Measurements from ENCODE around the gene EDIL3. TPM values are rescaled to one million over a fixed set of nuclear protein-coding genes. Genes with fewer than 3 reads are reported as not detected.

The EDIL3 gene
- total RNA-seq, 4 donors from 2014 or later = 15.1 to 60.0 (median 28.4) TPM

DNA sequence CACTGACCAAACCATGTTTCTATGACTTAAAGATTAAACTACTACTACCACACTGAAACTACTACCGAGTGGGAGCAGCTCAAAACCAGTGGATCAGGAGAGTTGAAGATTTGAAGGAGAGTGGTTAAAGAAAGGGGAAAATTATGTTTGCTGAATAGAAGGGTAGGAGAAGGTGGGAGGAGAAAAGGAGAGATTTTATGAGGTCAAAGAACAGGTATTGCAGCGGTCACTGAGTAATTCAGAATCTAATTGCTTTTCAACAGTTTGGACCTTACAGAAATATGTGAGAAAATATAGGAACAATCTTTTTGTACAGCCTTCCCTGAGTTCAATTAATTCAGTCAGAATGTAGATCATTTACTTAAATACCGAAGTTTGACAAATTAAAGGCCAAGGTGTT, 24.6 kb downstream of the EDIL3 start:
- no peaks in the 10 kb centered on the region for H3K27me3 ChIP-seq
- H3K27ac ChIP-seq = no peak overlapping the region
- H3K4me1 ChIP-seq = no peaks in the 10 kb centered on the region
- TF ChIP-seq, protein P1, sequence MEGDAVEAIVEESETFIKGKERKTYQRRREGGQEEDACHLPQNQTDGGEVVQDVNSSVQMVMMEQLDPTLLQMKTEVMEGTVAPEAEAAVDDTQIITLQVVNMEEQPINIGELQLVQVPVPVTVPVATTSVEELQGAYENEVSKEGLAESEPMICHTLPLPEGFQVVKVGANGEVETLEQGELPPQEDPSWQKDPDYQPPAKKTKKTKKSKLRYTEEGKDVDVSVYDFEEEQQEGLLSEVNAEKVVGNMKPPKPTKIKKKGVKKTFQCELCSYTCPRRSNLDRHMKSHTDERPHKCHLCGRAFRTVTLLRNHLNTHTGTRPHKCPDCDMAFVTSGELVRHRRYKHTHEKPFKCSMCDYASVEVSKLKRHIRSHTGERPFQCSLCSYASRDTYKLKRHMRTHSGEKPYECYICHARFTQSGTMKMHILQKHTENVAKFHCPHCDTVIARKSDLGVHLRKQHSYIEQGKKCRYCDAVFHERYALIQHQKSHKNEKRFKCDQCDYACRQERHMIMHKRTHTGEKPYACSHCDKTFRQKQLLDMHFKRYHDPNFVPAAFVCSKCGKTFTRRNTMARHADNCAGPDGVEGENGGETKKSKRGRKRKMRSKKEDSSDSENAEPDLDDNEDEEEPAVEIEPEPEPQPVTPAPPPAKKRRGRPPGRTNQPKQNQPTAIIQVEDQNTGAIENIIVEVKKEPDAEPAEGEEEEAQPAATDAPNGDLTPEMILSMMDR (IDR thresholded peaks at IDR 0.05) = no peak
- TF ChIP-seq POLR2A (IDR thresholded peaks at IDR 0.05) = no peak
- DNase-seq = no peak
- no peaks in the 10 kb centered on the region for H3K36me3 ChIP-seq
- no peak overlapping the region for H3K4me3 ChIP-seq
- H3K9me3 ChIP-seq = no peaks in the 10 kb centered on the region
- intact Hi-C loops (cut with DNase I; ENCODE audit: low total_unique reads) = no loop called here

DNA sequence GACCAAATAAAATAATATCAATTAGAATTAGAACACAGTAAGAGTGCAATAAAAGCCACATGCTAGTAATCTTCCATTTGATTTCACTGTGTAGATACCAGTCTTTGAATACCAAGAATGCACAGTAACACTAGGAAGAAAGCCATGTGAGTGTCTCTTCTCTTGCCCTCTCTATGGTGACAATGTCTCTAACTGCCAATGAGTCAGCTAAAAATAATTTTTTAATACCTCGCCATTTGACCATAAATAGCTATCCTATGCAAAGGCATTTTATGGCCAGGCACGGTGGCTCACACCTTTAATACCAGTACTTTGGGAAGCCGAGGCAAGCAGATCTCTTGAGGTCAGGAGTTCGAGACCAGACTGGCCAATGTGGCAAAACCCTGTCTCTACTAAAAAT, 30.6 kb downstream of the EDIL3 start:
- no peak for DNase-seq
- no peaks in the 10 kb centered on the region for H3K36me3 ChIP-seq
- H3K4me1 ChIP-seq = no peaks in the 10 kb centered on the region
- no peak overlapping the region for H3K4me3 ChIP-seq
- TF ChIP-seq POLR2A (IDR thresholded peaks at IDR 0.05) = no peak
- TF ChIP-seq, protein P1 (IDR thresholded peaks at IDR 0.05) = no peak
- intact Hi-C loops (cut with DNase I; ENCODE audit: low total_unique reads) = no loop called here
- no peak overlapping the region for H3K27ac ChIP-seq
- H3K9me3 ChIP-seq = no peaks in the 10 kb centered on the region
- no peaks in the 10 kb centered on the region for H3K27me3 ChIP-seq

DNA sequence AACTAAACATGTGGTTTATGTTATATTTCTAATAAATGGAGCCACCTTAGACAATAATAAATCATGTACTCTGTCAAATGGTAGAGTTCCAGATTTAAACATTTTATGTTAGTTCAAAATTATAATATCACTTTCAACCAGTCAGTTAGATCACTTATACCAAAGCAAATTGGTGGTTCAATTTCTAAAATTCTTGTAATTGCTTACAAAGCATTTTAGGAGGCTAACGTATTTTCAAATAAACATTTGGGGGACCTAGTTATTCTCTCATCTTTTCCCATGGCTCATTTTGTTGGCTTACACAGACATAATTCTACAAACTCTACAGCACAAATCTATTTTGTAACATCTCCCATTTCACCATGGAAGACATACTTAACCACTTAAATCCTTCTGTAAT, 39.9 kb downstream of the EDIL3 start:
- no peaks in the 10 kb centered on the region for H3K9me3 ChIP-seq
- H3K4me3 ChIP-seq = no peak overlapping the region
- TF ChIP-seq, protein P1 (IDR thresholded peaks at IDR 0.05) = no peak
- no peak for TF ChIP-seq POLR2A (IDR thresholded peaks at IDR 0.05)
- H3K36me3 ChIP-seq = no peaks in the 10 kb centered on the region
- no peaks in the 10 kb centered on the region for H3K27me3 ChIP-seq
- H3K4me1 ChIP-seq = no peaks in the 10 kb centered on the region
- no peak overlapping the region for H3K27ac ChIP-seq
- DNase-seq = no peak
- intact Hi-C loops (cut with DNase I; ENCODE audit: low total_unique reads) = no loop called here

DNA sequence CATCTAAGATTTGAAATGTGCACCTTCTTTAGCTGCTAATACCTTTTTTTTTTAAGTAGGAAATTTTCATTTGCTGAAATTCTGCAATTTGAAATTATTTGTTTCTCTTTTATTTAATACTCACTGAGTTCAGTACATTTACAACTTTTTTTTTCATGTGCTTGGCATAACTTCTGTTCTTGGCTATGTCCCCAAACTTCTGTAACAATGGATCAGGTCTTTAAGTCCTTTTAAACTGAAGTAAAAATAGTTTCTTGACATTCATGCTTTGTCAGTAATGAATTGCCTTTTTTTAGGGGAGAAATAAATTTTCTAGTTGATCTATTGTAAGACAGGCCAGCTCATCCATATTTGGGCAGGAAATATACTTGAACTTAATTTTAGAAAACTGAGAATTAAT, 41.5 kb downstream of the EDIL3 start:
- no peak for DNase-seq
- no peaks in the 10 kb centered on the region for H3K9me3 ChIP-seq
- intact Hi-C loops (cut with DNase I; ENCODE audit: low total_unique reads) = no loop called here
- no peak overlapping the region for H3K4me3 ChIP-seq
- TF ChIP-seq POLR2A (IDR thresholded peaks at IDR 0.05) = no peak
- TF ChIP-seq, protein P1 (IDR thresholded peaks at IDR 0.05) = no peak
- no peaks in the 10 kb centered on the region for H3K27me3 ChIP-seq
- no peak overlapping the region for H3K27ac ChIP-seq
- no peaks in the 10 kb centered on the region for H3K36me3 ChIP-seq
- no peaks in the 10 kb centered on the region for H3K4me1 ChIP-seq

DNA sequence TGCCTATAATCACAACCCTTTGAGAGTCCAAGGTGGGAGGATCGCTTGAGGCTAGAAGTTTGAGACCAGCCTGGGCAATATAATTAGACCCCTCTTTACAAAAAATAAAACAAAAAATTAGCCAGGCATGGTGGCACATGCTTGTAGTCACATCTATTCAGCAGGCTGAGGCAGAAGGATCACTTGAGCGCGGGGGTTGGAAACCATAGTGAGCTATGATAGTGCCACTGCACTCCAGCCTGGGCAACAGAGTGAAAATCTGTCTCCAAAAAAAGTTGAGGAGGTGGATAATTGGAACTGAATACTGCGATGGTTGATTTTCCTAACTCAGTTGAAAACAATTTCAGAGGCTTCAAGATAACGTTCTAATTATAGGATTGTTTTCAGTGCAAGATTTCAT, 52.6 kb downstream of the EDIL3 start:
- no peak overlapping the region for H3K27ac ChIP-seq
- intact Hi-C loops (cut with DNase I; ENCODE audit: low total_unique reads) = no loop called here
- H3K4me3 ChIP-seq = no peak overlapping the region
- H3K27me3 ChIP-seq = no peaks in the 10 kb centered on the region
- TF ChIP-seq, protein P1 (IDR thresholded peaks at IDR 0.05) = no peak
- TF ChIP-seq POLR2A (IDR thresholded peaks at IDR 0.05) = no peak
- no peaks in the 10 kb centered on the region for H3K36me3 ChIP-seq
- DNase-seq = no peak
- no peaks in the 10 kb centered on the region for H3K9me3 ChIP-seq
- no peaks in the 10 kb centered on the region for H3K4me1 ChIP-seq
